ENCODE measurements around the gene CHRNA1. TPM values are rescaled to one million over a fixed set of nuclear protein-coding genes. Genes with fewer than 3 reads are reported as not detected.

CHRNA1 gene
- total and polyA plus RNA-seq, 2 of the 13 experiments (the other 11 are each of a cell fraction or from before 2014, with no cell fraction given) = not detected

GRCh38 chr2:174780191-174780840 is 16.0 kb upstream of the CHRNA1 start (continued):
- no peak for TF ChIP-seq ATF6 (CRISPR knock-in tag; conservative IDR thresholded peaks at IDR 0.05)
- no peak for TF ChIP-seq KDM3A (CRISPR knock-in tag; IDR thresholded peaks at IDR 0.05; ENCODE audit: low read depth)
- TF ChIP-seq SIX4 (CRISPR knock-in tag; IDR thresholded peaks at IDR 0.05) = no peak
- no peak for TF ChIP-seq ZNF431 (CRISPR knock-in tag; IDR thresholded peaks at IDR 0.05; ENCODE audit: borderline replicate concordance, low read depth)

- Histone ChIP-seq H3K4me1 (ENCODE audit: insufficient read depth, low read length) (no peaks in the 10 kb centered on the region; the same call in 1 of the 2 replicates), H3K36me3 (replicated peaks in 1 of 2; ENCODE audit: control insufficient read depth in 1 of 2, insufficient read depth in 2 of 2, low read length in 2 of 2) (no peaks in the 10 kb centered on the region), H3K4me3 (replicated peaks in 1 of 3; ENCODE audit: insufficient read depth in 1 of 3, low read depth in 2 of 3, low read length in 3 of 3) (no peak overlapping the region), H3K9ac (ENCODE audit: insufficient read depth, low read depth, low read length) (no peak overlapping the region), H3K27me3 (ENCODE audit: control insufficient read depth in 1 of 2, insufficient read depth in 2 of 2, low read length in 2 of 2) (peaks cover 6 to 60% of the 10 kb centered on the region in 2 experiments; a peak in 4 of 5 replicates), H3K79me2 (ENCODE audit: insufficient read depth, low read length) (no peaks in the 10 kb centered on the region), H3K4me2 (ENCODE audit: low read depth, low read length) (no peak overlapping the region), H2AFZ (ENCODE audit: low read length) (no peak overlapping the region), H3K27ac (ENCODE audit: extremely low read length, insufficient read depth, low read length) (no peak overlapping the region), H3K9me3 (ENCODE audit: low read length) (no peaks in the 10 kb centered on the region), H4K20me1 (ENCODE audit: insufficient read depth, low read length) (no peaks in the 10 kb centered on the region)
- POLR2A ChIA-PET = interaction anchor here (0.6 kb wide), 1 partner anchor 1947 kb away, joined by 3 read pairs; no protein-coding TSS in a partner anchor
- no peak for FAIRE-seq
- ATAC-seq = no peak
- 15% methylated on average over 5 of the region's 5 CpGs for WGBS (ENCODE audit: low lambda C conversion rate)
- BruUV-seq (replicated peaks) = no TSS peak
- in situ Hi-C loops (cut with HindIII; ENCODE audit: extremely low pct_ligation_motif_present, low pct_unique_long_range_greater_than_20kb) (no loop called here), intact Hi-C loops (cut with micrococcal nuclease; ENCODE audit: unreplicated experiment) (no loop called here)
- no peak for DNase-seq (ENCODE audit: low spot score)
- TF ChIP-seq AHDC1 (CRISPR knock-in tag; IDR thresholded peaks at IDR 0.05; ENCODE audit: borderline replicate concordance) = no peak
- TF ChIP-seq ZZZ3 (CRISPR knock-in tag; IDR thresholded peaks at IDR 0.05; ENCODE audit: borderline replicate concordance) = no peak
- TF ChIP-seq RFXANK (CRISPR knock-in tag; IDR thresholded peaks at IDR 0.05) = no peak
- no peak for TF ChIP-seq ZNF10 (CRISPR knock-in tag; IDR thresholded peaks at IDR 0.05; ENCODE audit: borderline replicate concordance, low read depth)
- CTCF ChIA-PET (ENCODE audit: low intra/inter-chr PET ratio, low total read pairs) = no interaction called here
These were observed 15.2 kb upstream of the CHRNA1 start for GRCh38 chr2:174779361-174779928.
